Measurements from ENCODE around the gene TRIM69.
"Not testable (repeated sequence)": the region's sequence is repeated elsewhere in the genome, so short reads cannot be mapped to it uniquely, and the experiment has no call there.

TRIM69 gene

GRCh38 chr15:44738340-44738984, 2.1 kb downstream of the TRIM69 start:
- DNase-seq (ENCODE audit: low read depth in 3 of 3, low spot score in 1 of 3), result no peak

GRCh38 chr15:44739222-44739847, 3.0 kb downstream of the TRIM69 start:
- not testable (repeated sequence) for DNase-seq (ENCODE audit: low read depth in 3 of 3, low spot score in 1 of 3)

DNA sequence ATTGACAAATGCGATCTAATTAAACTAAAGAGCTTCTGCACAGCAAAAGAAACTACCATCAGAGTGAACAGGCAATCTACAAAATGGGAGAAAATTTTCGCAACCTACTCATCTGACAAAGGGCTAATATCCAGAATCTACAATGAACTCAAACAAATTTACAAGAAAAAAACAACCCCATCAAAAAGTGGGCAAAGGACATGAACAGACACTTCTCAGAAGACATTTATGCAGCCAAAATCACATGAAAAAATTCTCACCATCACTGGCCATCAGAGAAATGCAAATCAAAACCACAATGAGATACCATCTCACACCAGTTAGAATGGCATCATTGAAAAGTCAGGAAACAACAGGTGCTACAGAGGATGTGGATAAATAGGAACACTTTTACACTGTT, 7.1 kb downstream of the TRIM69 start:
- not testable (repeated sequence) for DNase-seq (ENCODE audit: low read depth in 3 of 3, low spot score in 1 of 3)

DNA sequence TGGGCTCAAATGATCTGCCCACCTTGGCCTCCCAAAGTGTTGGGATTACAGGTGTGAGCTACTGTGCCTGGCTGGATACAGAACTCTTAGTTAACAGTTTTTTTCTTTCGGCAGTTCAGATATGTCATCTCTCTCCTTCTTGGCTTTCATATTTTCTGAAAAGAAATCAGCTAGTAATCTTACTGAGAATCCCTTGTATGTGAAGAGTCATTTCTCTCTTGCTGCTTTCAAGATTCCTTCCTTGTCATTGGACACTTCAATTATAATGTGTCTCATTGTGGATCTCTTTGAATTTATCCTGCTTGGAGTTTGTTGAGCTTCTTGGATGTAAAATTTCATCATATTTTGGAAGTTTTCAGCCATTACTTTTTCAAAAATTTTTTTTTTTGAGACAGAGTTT, 17.0 kb downstream of the TRIM69 start:
- no peak for DNase-seq (ENCODE audit: low read depth in 3 of 3, low spot score in 1 of 3)

GRCh38 chr15:44763187-44763586, 26.9 kb downstream of the TRIM69 start:
- DNase-seq (ENCODE audit: low read depth in 3 of 3, low spot score in 1 of 3), result no peak

GRCh38 chr15:44763848-44764247, 27.5 kb downstream of the TRIM69 start:
- DNase-seq (ENCODE audit: low read depth in 3 of 3, low spot score in 1 of 3), result no peak

DNA sequence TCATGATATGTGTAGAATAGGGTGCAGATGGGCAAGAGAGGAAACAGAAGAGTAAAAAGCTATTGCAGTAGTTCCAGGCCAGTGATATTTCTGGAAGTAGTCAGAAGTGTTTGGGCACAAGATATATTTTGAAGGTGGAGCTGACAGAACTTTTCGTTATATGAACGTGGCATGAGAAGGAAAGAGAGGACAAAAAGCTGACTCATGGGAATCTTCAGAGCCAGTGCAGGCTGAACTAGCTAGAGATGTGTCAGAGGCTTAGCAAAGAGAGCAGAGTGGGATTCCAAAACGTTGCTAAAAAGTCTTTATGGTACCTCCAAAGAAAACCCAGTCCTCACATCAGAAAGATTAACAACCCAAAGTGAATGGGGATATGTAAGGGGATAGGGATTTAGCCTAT, 28.7 kb downstream of the TRIM69 start:
- no peak for DNase-seq (ENCODE audit: low read depth in 3 of 3, low spot score in 1 of 3)

- no peak for DNase-seq (ENCODE audit: low read depth in 3 of 3, low spot score in 1 of 3)
Measured at GRCh38 chr15:44769521-44769920, 33.2 kb downstream of the TRIM69 start.

DNA sequence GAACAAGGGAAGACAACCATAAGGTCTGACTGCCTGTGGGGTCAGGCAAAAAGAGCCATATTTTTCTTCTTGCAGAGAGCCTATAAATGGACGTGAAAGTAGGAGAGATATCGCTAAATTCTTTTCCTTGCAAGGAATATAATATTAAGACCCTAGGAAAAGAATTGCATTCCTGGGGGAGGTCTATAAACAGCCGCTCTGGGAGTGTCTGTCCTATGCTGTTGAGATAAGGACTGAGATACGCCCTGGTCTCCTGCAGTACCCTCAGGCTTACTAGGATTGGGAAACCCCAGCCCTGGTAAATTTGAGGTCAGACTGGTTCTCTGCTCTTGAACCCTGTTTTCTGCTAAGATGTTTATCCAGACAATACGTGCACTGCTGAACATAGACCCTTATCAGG, 34.4 kb downstream of the TRIM69 start:
- DNase-seq (ENCODE audit: low read depth in 3 of 3, low spot score in 1 of 3), result not testable (repeated sequence)

- no peak for DNase-seq (ENCODE audit: low read depth in 3 of 3, low spot score in 1 of 3)
Measured at GRCh38 chr15:44775953-44776352, 39.6 kb downstream of the TRIM69 start.

GRCh38 chr15:44779761-44780160, 43.4 kb downstream of the TRIM69 start:
- DNase-seq (ENCODE audit: low read depth in 3 of 3, low spot score in 1 of 3), result no peak

DNA sequence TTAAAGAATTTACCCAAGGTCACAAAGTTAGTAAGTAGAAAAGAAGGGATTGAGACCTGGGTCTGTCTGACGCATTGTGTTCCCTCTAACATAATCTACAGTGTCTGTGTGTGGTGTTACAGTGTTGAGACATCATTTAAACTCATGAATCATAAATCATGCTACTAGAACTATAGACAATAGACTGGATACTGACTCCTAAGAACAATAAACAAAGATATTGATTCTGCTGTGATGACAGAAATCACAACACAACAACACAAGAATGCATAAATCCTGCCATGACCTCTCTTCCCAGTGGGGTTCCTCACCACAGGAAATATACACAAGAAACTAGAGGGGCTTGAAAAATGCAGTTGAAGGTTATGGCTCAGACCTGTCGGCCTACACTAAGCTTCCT, 44.3 kb downstream of the TRIM69 start:
- DNase-seq (ENCODE audit: low read depth in 3 of 3, low spot score in 1 of 3), result no peak

GRCh38 chr15:44781128-44781810, 44.9 kb downstream of the TRIM69 start:
- DNase-seq (ENCODE audit: low read depth in 3 of 3, low spot score in 1 of 3), result no peak

DNA sequence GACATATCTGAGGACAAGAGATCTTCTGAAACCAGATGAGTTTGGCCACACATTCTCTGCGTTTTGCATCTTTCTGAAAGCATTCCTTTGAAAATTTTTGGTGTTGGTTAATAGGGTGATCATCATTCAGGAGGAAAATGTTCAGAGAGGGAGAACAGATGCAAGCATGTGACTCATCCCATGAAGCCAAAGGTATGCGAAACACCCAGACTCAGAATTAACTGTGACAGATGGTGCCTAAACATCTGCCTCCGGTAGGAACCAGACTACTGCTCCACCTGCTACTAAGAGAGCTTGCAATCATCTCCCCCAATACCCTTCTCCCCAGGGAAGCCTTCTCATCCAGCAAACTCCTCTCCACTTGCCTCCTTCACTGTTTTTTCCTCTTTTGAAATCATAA, 46.2 kb downstream of the TRIM69 start:
- DNase-seq (ENCODE audit: low read depth in 3 of 3, low spot score in 1 of 3), result no peak

GRCh38 chr15:44784918-44785274, 48.6 kb downstream of the TRIM69 start:
- not testable (repeated sequence) for DNase-seq (ENCODE audit: low read depth in 3 of 3, low spot score in 1 of 3)

DNA sequence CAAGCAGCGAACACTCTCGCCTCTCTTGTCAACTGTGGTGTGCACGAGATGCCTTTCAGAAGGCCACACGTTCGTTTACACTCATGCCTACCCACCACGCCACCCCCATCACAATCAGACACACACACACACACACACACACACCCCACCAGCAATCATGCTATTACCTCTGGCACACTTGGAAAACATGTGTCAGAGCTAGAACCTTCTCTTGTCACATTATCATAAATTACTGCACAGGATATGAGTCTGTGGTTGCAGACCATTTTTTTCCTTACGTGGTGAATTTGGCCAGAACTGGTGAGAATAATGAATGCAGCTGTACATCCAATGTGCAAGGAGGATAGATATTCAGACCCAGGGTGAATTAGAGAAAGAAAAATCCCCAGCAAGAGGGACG, 52.4 kb downstream of the TRIM69 start:
- DNase-seq (ENCODE audit: low read depth in 3 of 3, low spot score in 1 of 3), result no peak

- no peak for DNase-seq (ENCODE audit: low read depth in 3 of 3, low spot score in 1 of 3)
Measured at GRCh38 chr15:44790215-44790614, 53.9 kb downstream of the TRIM69 start.

DNA sequence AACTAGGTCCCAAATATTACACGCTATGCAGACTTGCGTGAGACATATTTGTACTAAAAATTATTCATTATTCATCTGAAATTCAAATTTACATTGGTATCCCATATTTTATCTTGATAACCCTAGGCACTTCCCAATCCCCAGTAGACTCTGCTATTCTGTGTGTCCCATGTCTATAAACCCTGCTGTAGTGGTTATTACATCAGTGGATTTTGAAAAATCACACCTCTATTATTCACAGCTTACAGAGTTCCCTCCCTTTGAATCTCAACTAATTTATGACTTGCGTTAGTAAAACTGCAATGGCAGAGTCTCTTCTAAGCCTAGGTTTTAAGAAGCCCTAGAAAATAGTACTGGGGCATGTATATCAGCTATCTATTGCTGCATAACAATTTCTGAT, 54.3 kb downstream of the TRIM69 start:
- no peak for DNase-seq (ENCODE audit: low read depth in 3 of 3, low spot score in 1 of 3)

DNA sequence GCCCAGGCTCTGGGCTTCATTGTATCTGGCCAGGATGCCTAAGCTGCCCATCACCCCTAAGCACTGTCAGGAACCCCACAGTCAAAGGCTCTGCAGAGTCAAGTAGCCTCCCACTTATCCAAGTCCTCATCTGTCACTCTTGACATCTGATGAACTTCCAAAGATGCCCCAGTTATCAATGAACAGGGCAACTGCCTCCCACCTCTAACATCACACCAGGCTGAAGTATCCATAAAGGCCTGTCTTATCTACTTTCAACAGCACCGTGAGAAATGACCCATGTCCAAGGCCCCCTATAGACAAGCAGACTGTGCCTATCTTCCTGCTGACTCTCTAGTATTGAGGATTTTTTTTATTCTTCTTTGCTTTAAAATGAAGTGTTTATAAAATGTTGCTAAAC, 56.4 kb downstream of the TRIM69 start:
- no peak for DNase-seq (ENCODE audit: low read depth in 3 of 3, low spot score in 1 of 3)

GRCh38 chr15:44794072-44794471, 57.7 kb downstream of the TRIM69 start:
- no peak for DNase-seq (ENCODE audit: low read depth in 3 of 3, low spot score in 1 of 3)

DNA sequence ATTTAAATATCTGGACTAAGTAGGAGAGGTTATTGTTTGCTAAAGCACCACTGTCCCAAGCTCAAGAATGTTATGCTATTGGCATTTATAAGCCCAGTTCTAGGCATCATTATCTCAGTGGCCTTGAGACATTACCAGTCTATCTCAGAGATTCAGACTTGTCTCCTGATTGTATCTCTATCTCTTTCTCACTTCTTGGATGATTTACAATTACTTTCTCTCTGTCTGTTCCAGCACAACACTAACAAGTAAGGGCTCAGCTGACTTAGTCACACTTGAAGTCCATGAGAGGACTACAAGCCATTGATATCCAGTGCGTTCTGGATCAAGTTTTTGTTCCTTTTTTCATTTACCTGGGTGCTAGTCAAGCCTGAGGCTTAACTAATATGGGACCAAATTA, 60.2 kb downstream of the TRIM69 start:
- DNase-seq (ENCODE audit: low read depth in 3 of 3, low spot score in 1 of 3), result no peak

DNA sequence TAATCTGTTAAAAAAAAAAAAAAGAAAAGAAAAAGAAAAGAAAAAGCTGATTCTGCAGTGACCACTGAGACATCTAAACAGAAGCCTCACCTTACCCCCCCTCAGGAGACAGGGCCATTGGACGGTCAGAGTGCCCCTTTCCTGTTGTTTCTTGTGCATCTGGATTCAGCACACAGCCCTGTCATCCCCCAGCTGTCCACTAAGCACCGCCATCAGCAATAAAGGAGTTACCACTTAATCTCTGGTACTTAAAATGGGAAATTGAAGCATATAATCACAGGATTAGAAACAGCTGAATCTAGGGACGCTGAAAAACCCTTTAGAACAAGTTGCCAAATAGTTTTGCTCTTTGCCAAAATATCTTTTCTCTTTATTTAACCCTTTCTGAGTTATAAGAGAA, 62.5 kb downstream of the TRIM69 start:
- no peak for DNase-seq (ENCODE audit: low read depth in 3 of 3, low spot score in 1 of 3)

DNA sequence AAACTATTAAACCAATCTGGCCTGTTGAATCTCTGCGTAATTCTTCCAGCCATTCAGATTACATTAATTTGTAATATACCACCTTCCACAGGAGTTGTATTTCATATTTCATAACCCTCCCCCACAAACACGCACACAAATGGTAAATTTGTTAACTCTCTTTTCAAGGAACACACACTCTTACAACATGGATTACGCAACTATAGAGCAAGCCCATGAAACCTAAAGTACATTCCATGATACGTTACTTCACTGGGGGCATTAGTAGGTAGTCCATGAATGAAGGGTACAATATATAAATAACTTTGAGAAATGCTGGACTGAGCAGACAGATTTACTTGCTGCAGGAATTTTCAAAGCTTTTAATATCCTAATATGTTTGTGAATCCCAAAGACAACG, 65.0 kb downstream of the TRIM69 start:
- no peak for DNase-seq (ENCODE audit: low read depth in 3 of 3, low spot score in 1 of 3)

All from stimulated activated CD4-positive, alpha-beta T cell treated with anti-CD3 and anti-CD28 coated beads, TNF-alpha, amount 100 ng/mL, for 1 hour (primary cell).